ENCODE results near the gene FSD1.

The FSD1 gene

DNA sequence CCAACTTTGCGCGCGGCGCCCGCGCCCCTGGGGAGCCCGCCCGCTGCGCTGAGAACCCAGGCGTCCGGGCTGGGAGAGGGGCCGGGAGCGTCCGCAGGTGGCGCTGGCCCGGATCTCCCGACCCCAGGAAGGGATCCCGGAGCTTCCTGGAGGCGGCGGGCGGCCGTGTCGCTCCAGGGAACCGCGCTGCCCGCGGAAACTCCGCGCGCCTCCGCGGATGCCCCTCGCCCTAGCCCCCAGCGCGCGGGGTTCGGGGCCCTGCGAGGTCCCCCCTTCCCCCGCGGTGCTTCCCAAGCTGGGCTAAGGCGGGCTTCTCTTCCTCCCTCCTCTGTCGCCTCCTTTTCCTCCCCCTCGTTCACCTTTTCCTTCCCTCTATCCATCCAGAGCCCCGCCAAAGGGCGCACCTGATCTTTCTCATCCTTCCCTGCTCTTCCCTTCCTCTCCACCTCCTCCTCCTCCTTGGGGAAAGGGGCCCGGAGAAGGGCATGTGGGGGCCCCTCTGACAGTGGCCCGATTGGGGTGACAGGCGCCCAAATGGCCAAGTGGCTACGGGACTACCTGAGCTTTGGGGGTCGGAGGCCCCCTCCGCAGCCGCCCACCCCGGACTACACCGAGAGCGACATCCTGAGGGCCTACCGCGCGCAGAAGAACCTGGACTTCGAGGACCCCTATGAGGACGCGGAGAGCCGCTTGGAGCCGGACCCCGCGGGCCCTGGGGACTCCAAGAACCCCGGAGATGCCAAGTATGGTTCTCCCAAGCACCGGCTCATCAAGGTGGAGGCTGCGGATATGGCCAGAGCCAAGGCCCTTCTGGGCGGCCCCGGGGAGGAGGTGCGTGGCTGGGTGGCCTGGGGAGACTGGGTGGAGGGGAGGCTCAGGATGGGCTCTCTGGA, 24.6 kb upstream of the FSD1 start:
- TF ChIP-seq EP300 (IDR thresholded peaks at IDR 0.05; ENCODE audit: borderline replicate concordance) (no peak), ZBTB7A (IDR thresholded peaks at IDR 0.05; ENCODE audit: low read depth) (peak; percentile 66), NFIC (IDR thresholded peaks at IDR 0.05) (no peak), TCF12 (IDR thresholded peaks at IDR 0.05; ENCODE audit: low read depth) (no peak), USF1 (IDR thresholded peaks at IDR 0.05) (no peak), TEAD4 (IDR thresholded peaks at IDR 0.05) (no peak)
- TF ChIP-seq, protein P1, sequence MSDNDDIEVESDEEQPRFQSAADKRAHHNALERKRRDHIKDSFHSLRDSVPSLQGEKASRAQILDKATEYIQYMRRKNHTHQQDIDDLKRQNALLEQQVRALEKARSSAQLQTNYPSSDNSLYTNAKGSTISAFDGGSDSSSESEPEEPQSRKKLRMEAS (IDR thresholded peaks at IDR 0.05): no peak

- TF ChIP-seq YY1 (IDR thresholded peaks at IDR 0.05; ENCODE audit: low read depth) (no peak), ZBTB7A (IDR thresholded peaks at IDR 0.05; ENCODE audit: low read depth) (no peak), FOXM1 (IDR thresholded peaks at IDR 0.05; ENCODE audit: borderline replicate concordance, low read depth) (no peak), NFIC (IDR thresholded peaks at IDR 0.05) (no peak), TEAD4 (IDR thresholded peaks at IDR 0.05) (no peak), TCF12 (IDR thresholded peaks at IDR 0.05; ENCODE audit: low read depth) (peak; percentile 40; the same call in 1 of the 2 replicates), CEBPB (IDR thresholded peaks at IDR 0.05) (no peak), EP300 (IDR thresholded peaks at IDR 0.05; ENCODE audit: borderline replicate concordance) (no peak)
- TF ChIP-seq, protein P1 (IDR thresholded peaks at IDR 0.05): peak; percentile 58; the same call in 1 of the 2 replicates
These were observed 20.0 kb upstream of the FSD1 start for GRCh38 chr19:4284176-4284958.

DNA sequence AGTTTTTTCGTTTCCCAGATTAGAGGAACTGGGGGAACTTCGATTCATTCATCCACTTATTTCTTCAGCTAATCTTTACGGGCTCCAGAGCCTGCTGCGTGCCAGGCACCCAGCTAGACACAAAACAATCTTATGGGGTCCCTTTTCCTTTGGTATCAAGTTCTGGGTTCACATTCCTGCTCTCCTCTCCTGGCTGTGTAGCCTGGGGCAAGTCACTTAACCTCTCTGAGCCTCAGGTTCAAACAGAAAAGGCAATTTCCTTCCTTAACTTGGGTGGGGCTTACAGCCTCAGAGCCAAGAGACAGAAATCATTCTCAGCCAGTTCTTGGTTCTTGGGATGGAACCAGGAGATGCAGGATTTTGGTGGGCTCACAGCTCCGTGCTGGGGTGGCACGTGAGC, 19.4 kb upstream of the FSD1 start:
- no peak for TF ChIP-seq ZBTB7A (IDR thresholded peaks at IDR 0.05; ENCODE audit: low read depth)
- no peak for TF ChIP-seq NFIC (IDR thresholded peaks at IDR 0.05)

DNA sequence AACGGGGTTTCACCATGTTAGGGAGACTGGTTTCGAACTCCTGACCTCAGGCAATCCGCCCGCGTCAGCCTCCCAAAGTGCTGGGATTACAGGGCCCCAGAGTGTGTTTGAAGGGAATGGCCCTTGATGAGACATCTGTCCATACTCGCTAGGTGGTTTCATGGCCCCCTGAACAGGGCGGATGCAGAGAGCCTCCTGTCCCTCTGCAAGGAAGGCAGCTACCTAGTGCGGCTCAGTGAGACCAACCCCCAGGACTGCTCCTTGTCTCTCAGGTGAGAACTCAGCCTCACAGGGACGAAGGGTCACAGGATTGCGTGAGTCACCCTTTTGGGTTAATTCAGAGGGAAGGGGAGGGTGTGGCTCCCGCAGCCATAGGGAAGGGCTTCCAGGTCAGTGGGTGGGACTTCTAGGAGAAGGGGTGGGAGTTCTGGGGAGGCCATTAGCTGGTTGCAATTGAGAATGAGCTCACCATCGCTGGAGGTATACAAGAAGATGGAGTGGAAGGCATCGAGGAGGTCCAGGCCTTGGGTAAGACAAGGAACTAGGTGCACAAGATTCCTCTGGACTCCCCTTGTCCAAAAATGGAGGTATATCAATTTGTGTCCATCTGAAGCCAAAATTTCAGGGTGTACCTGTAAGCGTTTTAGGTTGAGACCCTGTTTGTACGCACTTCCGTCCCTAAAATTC, 16.2 kb upstream of the FSD1 start:
- TF ChIP-seq EGR1 (IDR thresholded peaks at IDR 0.05) (no peak), RAD21 (IDR thresholded peaks at IDR 0.05; ENCODE audit: low read depth) (no peak), YY1 (IDR thresholded peaks at IDR 0.05; ENCODE audit: low read depth) (no peak), TCF12 (IDR thresholded peaks at IDR 0.05; ENCODE audit: low read depth) (no peak), TEAD4 (IDR thresholded peaks at IDR 0.05) (no peak), TAF1 (IDR thresholded peaks at IDR 0.05; ENCODE audit: low read depth) (no peak), NFIC (IDR thresholded peaks at IDR 0.05) (no peak), CREB1 (IDR thresholded peaks at IDR 0.05; ENCODE audit: low read depth) (no peak)

GRCh38 chr19:4291184-4291732, 13.1 kb upstream of the FSD1 start:
- no peak for TF ChIP-seq TCF12 (IDR thresholded peaks at IDR 0.05; ENCODE audit: low read depth)
- no peak for TF ChIP-seq CREB1 (IDR thresholded peaks at IDR 0.05; ENCODE audit: low read depth)
- TF ChIP-seq TEAD4 (IDR thresholded peaks at IDR 0.05): no peak
- TF ChIP-seq USF1 (IDR thresholded peaks at IDR 0.05): no peak
- no peak for TF ChIP-seq EP300 (IDR thresholded peaks at IDR 0.05; ENCODE audit: borderline replicate concordance)
- TF ChIP-seq, protein P2, sequence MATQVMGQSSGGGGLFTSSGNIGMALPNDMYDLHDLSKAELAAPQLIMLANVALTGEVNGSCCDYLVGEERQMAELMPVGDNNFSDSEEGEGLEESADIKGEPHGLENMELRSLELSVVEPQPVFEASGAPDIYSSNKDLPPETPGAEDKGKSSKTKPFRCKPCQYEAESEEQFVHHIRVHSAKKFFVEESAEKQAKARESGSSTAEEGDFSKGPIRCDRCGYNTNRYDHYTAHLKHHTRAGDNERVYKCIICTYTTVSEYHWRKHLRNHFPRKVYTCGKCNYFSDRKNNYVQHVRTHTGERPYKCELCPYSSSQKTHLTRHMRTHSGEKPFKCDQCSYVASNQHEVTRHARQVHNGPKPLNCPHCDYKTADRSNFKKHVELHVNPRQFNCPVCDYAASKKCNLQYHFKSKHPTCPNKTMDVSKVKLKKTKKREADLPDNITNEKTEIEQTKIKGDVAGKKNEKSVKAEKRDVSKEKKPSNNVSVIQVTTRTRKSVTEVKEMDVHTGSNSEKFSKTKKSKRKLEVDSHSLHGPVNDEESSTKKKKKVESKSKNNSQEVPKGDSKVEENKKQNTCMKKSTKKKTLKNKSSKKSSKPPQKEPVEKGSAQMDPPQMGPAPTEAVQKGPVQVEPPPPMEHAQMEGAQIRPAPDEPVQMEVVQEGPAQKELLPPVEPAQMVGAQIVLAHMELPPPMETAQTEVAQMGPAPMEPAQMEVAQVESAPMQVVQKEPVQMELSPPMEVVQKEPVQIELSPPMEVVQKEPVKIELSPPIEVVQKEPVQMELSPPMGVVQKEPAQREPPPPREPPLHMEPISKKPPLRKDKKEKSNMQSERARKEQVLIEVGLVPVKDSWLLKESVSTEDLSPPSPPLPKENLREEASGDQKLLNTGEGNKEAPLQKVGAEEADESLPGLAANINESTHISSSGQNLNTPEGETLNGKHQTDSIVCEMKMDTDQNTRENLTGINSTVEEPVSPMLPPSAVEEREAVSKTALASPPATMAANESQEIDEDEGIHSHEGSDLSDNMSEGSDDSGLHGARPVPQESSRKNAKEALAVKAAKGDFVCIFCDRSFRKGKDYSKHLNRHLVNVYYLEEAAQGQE (IDR thresholded peaks at IDR 0.05; ENCODE audit: low read depth): no peak

- TF ChIP-seq CREB1 (IDR thresholded peaks at IDR 0.05; ENCODE audit: low read depth): no peak
- TF ChIP-seq TCF12 (IDR thresholded peaks at IDR 0.05; ENCODE audit: low read depth): no peak
- TF ChIP-seq YY1 (IDR thresholded peaks at IDR 0.05; ENCODE audit: low read depth): no peak
- TF ChIP-seq TEAD4 (IDR thresholded peaks at IDR 0.05): no peak
- no peak for TF ChIP-seq EGR1 (IDR thresholded peaks at IDR 0.05)
- TF ChIP-seq NFIC (IDR thresholded peaks at IDR 0.05): no peak
- no peak for TF ChIP-seq FOXM1 (IDR thresholded peaks at IDR 0.05; ENCODE audit: borderline replicate concordance, low read depth)
- TF ChIP-seq, protein P2 (IDR thresholded peaks at IDR 0.05; ENCODE audit: low read depth): no peak
These were observed 11.9 kb upstream of the FSD1 start for GRCh38 chr19:4292515-4292914.

Measured in Ishikawa (cell line).